Skeletal muscle tissue (tissue), 4 donors: ENCODE data around the gene DNMT3A. TPM values are rescaled to one million over a fixed set of nuclear protein-coding genes. Genes with fewer than 3 reads are reported as not detected.
"Not testable (repeated sequence)": the region's sequence is repeated elsewhere in the genome, so short reads cannot be mapped to it uniquely, and the experiment has no call there.

Experiments
- H3K27ac ChIP-seq: one replicate; pipeline ENCODE4 v1.7.0; 2013; ENCODE audit warnings: mild to moderate bottlenecking, low read depth, low read length, inconsistent platforms
- H3K27me3 ChIP-seq, 3 donors: one replicate each; pipeline ENCODE4 v1.7.0; 2013; ENCODE audit warnings: low read length in 3 of 3; ENCODE audit not compliant: control insufficient read depth in 3 of 3, insufficient read depth in 3 of 3
- H3K36me3 ChIP-seq, 3 donors: one replicate each; pipeline ENCODE4 v1.7.0; 2013; ENCODE audit warnings: low read length in 3 of 3; ENCODE audit not compliant: control insufficient read depth in 3 of 3, insufficient read depth in 3 of 3
- H3K4me1 ChIP-seq, 3 donors: one replicate each; pipeline ENCODE4 v1.7.0; 2013; ENCODE audit warnings: low read length in 3 of 3, mild to moderate bottlenecking in 3 of 3; ENCODE audit not compliant: control insufficient read depth in 3 of 3, insufficient read depth in 3 of 3
- H3K4me3 ChIP-seq, 3 donors: one replicate each; pipeline ENCODE4 v1.7.0; 2013; ENCODE audit warnings: low read length in 3 of 3
- H3K9ac ChIP-seq, 3 donors: one replicate each; pipeline ENCODE4 v1.7.0; 2013; ENCODE audit warnings: low read length in 3 of 3, mild to moderate bottlenecking in 3 of 3, moderate library complexity in 2 of 3, low read depth in 1 of 3
- H3K9me3 ChIP-seq, 3 donors: one replicate each; pipeline ENCODE4 v1.7.0; 2013; ENCODE audit warnings: low read length in 3 of 3; ENCODE audit not compliant: control insufficient read depth in 3 of 3
- total RNA-seq: library from RNA; depleted of rRNA; stranded (reverse); fragments of >200 nt; gene quantifications from one replicate; pipeline ENCODE4 v1.2.3, GENCODE V29; 2014
- donor health status: Osteomylitis.

DNMT3A gene
- total RNA-seq, 1 donor from 2014 or later = 62.1 TPM

GRCh38 chr2:25213229-25213628 lies 128.5 kb downstream of the DNMT3A start:
- Histone ChIP-seq H3K9ac (no peak overlapping the region), H3K4me3 (no peak overlapping the region), H3K4me1 (no peaks in the 10 kb centered on the region), H3K27ac (no peak overlapping the region), H3K36me3 (no peaks in the 10 kb centered on the region), H3K9me3 (no peaks in the 10 kb centered on the region), H3K27me3 (no peaks in the 10 kb centered on the region)

- H3K27ac ChIP-seq, H3K9me3 ChIP-seq, H3K4me1 ChIP-seq, H3K36me3 ChIP-seq, H3K4me3 ChIP-seq, H3K27me3 ChIP-seq, H3K9ac ChIP-seq: not testable (repeated sequence)
These were observed 130.8 kb downstream of the DNMT3A start for GRCh38 chr2:25210923-25211322.

- no peak overlapping the region for H3K27ac ChIP-seq
- H3K36me3 ChIP-seq = no peaks in the 10 kb centered on the region
- no peaks in the 10 kb centered on the region for H3K4me1 ChIP-seq
- no peak overlapping the region for H3K9ac ChIP-seq
- H3K9me3 ChIP-seq = no peaks in the 10 kb centered on the region
- H3K27me3 ChIP-seq = no peaks in the 10 kb centered on the region
- no peak overlapping the region for H3K4me3 ChIP-seq
These were observed 134.6 kb downstream of the DNMT3A start for GRCh38 chr2:25207078-25207545.

- Histone ChIP-seq H3K9ac (no peak overlapping the region), H3K9me3 (no peaks in the 10 kb centered on the region), H3K4me1 (no peaks in the 10 kb centered on the region), H3K4me3 (no peak overlapping the region), H3K27me3 (no peaks in the 10 kb centered on the region), H3K27ac (no peak overlapping the region), H3K36me3 (no peaks in the 10 kb centered on the region)
These were observed 137.4 kb downstream of the DNMT3A start for GRCh38 chr2:25204190-25204838.

GRCh38 chr2:25202275-25202674 lies 139.4 kb downstream of the DNMT3A start:
- no peak overlapping the region for H3K27ac ChIP-seq

GRCh38 chr2:25201794-25202193 lies 139.9 kb downstream of the DNMT3A start:
- H3K27ac ChIP-seq = no peak overlapping the region
- no peak overlapping the region for H3K9ac ChIP-seq
- no peaks in the 10 kb centered on the region for H3K9me3 ChIP-seq
- no peak overlapping the region for H3K4me3 ChIP-seq
- H3K4me1 ChIP-seq = no peaks in the 10 kb centered on the region
- H3K36me3 ChIP-seq = no peaks in the 10 kb centered on the region
- H3K27me3 ChIP-seq = no peaks in the 10 kb centered on the region

More at GRCh38 chr2:25202275-25202674, 139.4 kb downstream of the DNMT3A start:
- no peak overlapping the region for H3K9ac ChIP-seq
- no peak overlapping the region for H3K4me3 ChIP-seq
- H3K36me3 ChIP-seq = no peaks in the 10 kb centered on the region
- no peaks in the 10 kb centered on the region for H3K4me1 ChIP-seq
- no peaks in the 10 kb centered on the region for H3K27me3 ChIP-seq
- H3K9me3 ChIP-seq = no peaks in the 10 kb centered on the region

- Histone ChIP-seq H3K9ac (no peak overlapping the region), H3K27me3 (no peaks in the 10 kb centered on the region), H3K36me3 (no peaks in the 10 kb centered on the region), H3K4me1 (no peaks in the 10 kb centered on the region), H3K9me3 (no peaks in the 10 kb centered on the region), H3K27ac (no peak overlapping the region), H3K4me3 (no peak overlapping the region)
These were observed 140.5 kb downstream of the DNMT3A start for GRCh38 chr2:25201265-25201664.

- Histone ChIP-seq H3K9me3 (no peaks in the 10 kb centered on the region), H3K9ac (no peak overlapping the region), H3K27ac (no peak overlapping the region), H3K4me3 (no peak overlapping the region), H3K27me3 (no peaks in the 10 kb centered on the region), H3K4me1 (no peaks in the 10 kb centered on the region), H3K36me3 (no peaks in the 10 kb centered on the region)
These were observed 143.1 kb downstream of the DNMT3A start for GRCh38 chr2:25198576-25198975.

- Histone ChIP-seq H3K9me3 (no peaks in the 10 kb centered on the region), H3K27me3 (no peaks in the 10 kb centered on the region), H3K27ac (no peak overlapping the region), H3K36me3 (no peaks in the 10 kb centered on the region), H3K4me3 (no peak overlapping the region), H3K9ac (no peak overlapping the region), H3K4me1 (no peaks in the 10 kb centered on the region)
These were observed 143.6 kb downstream of the DNMT3A start for GRCh38 chr2:25198209-25198525.

- peak overlapping the region in 1 of 3 donors; percentile 3 for H3K9ac ChIP-seq
- H3K27ac ChIP-seq = no peak overlapping the region
- H3K27me3 ChIP-seq = no peaks in the 10 kb centered on the region
- H3K9me3 ChIP-seq = no peaks in the 10 kb centered on the region
- no peaks in the 10 kb centered on the region for H3K36me3 ChIP-seq
- H3K4me3 ChIP-seq = no peak overlapping the region
- no peaks in the 10 kb centered on the region for H3K4me1 ChIP-seq
These were observed 144.2 kb downstream of the DNMT3A start for GRCh38 chr2:25197336-25198208.
